RWPE2 (cell line): Measurements from ENCODE around the gene LIN28A.
A peak's percentile ranks its signal among the peaks of the same experiment; 100 is the strongest.

Experiments used
- ATAC-seq: fragments of 200-7000 bp; cut with Tn5 transposase; 3 replicates; pipeline ENCODE4 v1.9.1; 2021; ENCODE audit warnings: low read depth
- DNase-seq: peaks from one replicate; pipeline ENCODE4 v3.0.0-alpha.2; 2020; ENCODE audit warnings: low spot score
- H3K27ac ChIP-seq: fragments of 450-650 bp; 2 replicates; pipeline ENCODE4 v1.5.1; 2017; ENCODE audit warnings: mild to moderate bottlenecking; ENCODE audit not compliant: poor library complexity, severe bottlenecking
- H3K27me3 ChIP-seq: fragments of 250-450 bp; sonication (Bioruptor Pico); 2 replicates; pipeline ENCODE4 v1.5.1; 2021; ENCODE audit warnings: mild to moderate bottlenecking, moderate library complexity; ENCODE audit not compliant: insufficient read depth, poor library complexity, severe bottlenecking
- H3K36me3 ChIP-seq: fragments of 250-450 bp; sonication (Bioruptor Pico); 2 replicates; pipeline ENCODE4 v1.5.1; 2020; ENCODE audit warnings: low read depth, mild to moderate bottlenecking, moderate library complexity
- H3K4me1 ChIP-seq: fragments of 250-450 bp; sonication (Bioruptor Pico); 2 replicates; pipeline ENCODE4 v1.5.1; 2021; ENCODE audit warnings: mild to moderate bottlenecking, moderate library complexity; ENCODE audit not compliant: insufficient read depth, poor library complexity, severe bottlenecking
- H3K4me3 ChIP-seq: fragments of 250-450 bp; sonication (Bioruptor Pico); 2 replicates; pipeline ENCODE4 v1.5.1; 2021; ENCODE audit warnings: mild to moderate bottlenecking, moderate library complexity; ENCODE audit not compliant: severe bottlenecking
- H3K9me3 ChIP-seq: fragments of 250-450 bp; sonication (Bioruptor Pico); 2 replicates; pipeline ENCODE4 v1.5.1; 2021; ENCODE audit warnings: mild to moderate bottlenecking, moderate library complexity; ENCODE audit not compliant: severe bottlenecking
- CTCF ChIP-seq: fragments of 450-650 bp; IDR thresholded peaks from one replicate; pipeline ENCODE4 v1.5.1; 2017; ENCODE audit warnings: mild to moderate bottlenecking, moderate library complexity; ENCODE audit not compliant: poor library complexity, severe bottlenecking

Gene LIN28A

GRCh38 chr1:26399034-26399433, 11.6 kb upstream of the LIN28A start:
- no peak overlapping the region for H3K4me3 ChIP-seq
- H3K27ac ChIP-seq = no peak overlapping the region
- ATAC-seq = no peak
- no peak for TF ChIP-seq CTCF
- no peaks in the 10 kb centered on the region for H3K9me3 ChIP-seq
- no peaks in the 10 kb centered on the region for H3K36me3 ChIP-seq
- DNase-seq = no peak
- H3K4me1 ChIP-seq = peaks cover 12% of the 10 kb centered on the region
- H3K27me3 ChIP-seq = no peaks in the 10 kb centered on the region

DNA sequence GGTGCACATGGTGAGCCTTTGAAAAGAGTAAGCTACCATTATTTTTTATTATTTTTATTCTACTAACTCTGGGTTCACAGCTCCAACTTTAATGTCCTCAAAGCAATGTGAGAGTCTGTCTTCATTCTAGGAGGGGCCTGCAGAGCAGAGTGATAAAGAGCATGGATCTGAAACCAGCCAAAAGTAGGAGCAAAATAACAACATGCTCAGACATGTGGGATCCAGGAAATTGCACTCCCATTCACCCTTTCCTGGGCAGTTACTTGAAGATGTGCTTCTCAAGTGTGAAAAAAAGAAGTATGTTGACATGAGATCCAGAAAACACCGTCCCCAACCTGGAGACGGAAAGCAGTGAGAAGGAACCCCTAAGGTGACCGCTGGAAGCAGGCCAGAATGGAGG, 8.7 kb upstream of the LIN28A start:
- H3K27me3 ChIP-seq = no peaks in the 10 kb centered on the region
- no peak for DNase-seq
- no peaks in the 10 kb centered on the region for H3K36me3 ChIP-seq
- H3K4me1 ChIP-seq = peaks cover 27% of the 10 kb centered on the region
- ATAC-seq = peak; percentile 56; the same call in 2 of the 3 replicates
- TF ChIP-seq CTCF = no peak
- H3K9me3 ChIP-seq = no peaks in the 10 kb centered on the region
- no peak overlapping the region for H3K4me3 ChIP-seq
- peak overlapping the region; percentile 2 for H3K27ac ChIP-seq

- no peak for DNase-seq
Measured at GRCh38 chr1:26403656-26404055, 7.0 kb upstream of the LIN28A start.

DNA sequence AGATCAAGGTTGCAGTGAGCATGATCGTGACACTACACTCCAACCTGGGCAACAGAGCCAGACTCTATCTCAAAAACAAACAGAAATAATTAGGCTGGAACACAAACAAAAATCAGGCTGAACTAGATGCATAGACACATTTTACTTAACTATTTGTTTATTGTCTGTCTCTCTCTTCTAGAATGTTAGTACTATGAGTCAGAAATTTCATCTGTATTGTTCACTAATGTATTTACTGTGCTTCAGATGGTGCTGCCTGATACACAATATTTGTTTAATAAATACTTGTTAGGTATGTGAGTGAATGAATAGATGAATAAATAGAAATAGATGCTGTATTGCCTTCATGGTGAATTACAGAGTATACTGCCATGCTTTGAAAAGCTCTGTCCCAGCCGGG, 6.0 kb upstream of the LIN28A start:
- Histone ChIP-seq H3K27ac (peak overlapping the region; percentile 43), H3K36me3 (no peaks in the 10 kb centered on the region), H3K27me3 (peaks cover 13% of the 10 kb centered on the region), H3K9me3 (no peaks in the 10 kb centered on the region), H3K4me1 (peaks cover 27% of the 10 kb centered on the region), H3K4me3 (no peak overlapping the region)
- ATAC-seq (peak; percentile 66), DNase-seq (no peak)
- TF ChIP-seq CTCF = no peak

More at GRCh38 chr1:26403656-26404055, 7.0 kb upstream of the LIN28A start:
- H3K36me3 ChIP-seq = no peaks in the 10 kb centered on the region
- H3K27me3 ChIP-seq = peaks cover 3% of the 10 kb centered on the region
- no peak for TF ChIP-seq CTCF
- ATAC-seq = no peak
- peak overlapping the region; percentile 43 for H3K27ac ChIP-seq
- H3K9me3 ChIP-seq = no peaks in the 10 kb centered on the region
- no peak overlapping the region for H3K4me3 ChIP-seq
- peaks cover 27% of the 10 kb centered on the region for H3K4me1 ChIP-seq

GRCh38 chr1:26405281-26405915, 5.2 kb upstream of the LIN28A start:
- Histone ChIP-seq H3K27ac (peak overlapping the region; percentile 43), H3K4me1 (peaks cover 27% of the 10 kb centered on the region), H3K27me3 (peaks cover 16% of the 10 kb centered on the region), H3K9me3 (no peaks in the 10 kb centered on the region), H3K36me3 (no peaks in the 10 kb centered on the region), H3K4me3 (no peak overlapping the region)
- ATAC-seq (peak; percentile 59), DNase-seq (no peak)
- TF ChIP-seq CTCF = no peak
